WTC11 (cell line): ENCODE measurements around the gene B3GNT9. TPM values are rescaled to one million over a fixed set of nuclear protein-coding genes. Genes with fewer than 3 reads are reported as not detected.

ENCODE experiments used
- ATAC-seq: fragments of 200-7000 bp; cut with Tn5 transposase; 2 replicates; pipeline ENCODE4 v1.10.0; 2021; ENCODE audit warnings: mild to moderate bottlenecking, moderate library complexity
- CTCF ChIA-PET: fragments of 300-600 bp; sonication (Branson Sonifier 250); formaldehyde crosslinking; loops from one replicate; lab custom pipeline; 2021; ENCODE audit warnings: antibody characterized with exemption; lab: Charles Lee
- POLR2A ChIA-PET: fragments of 350-600 bp; sonication (Branson Sonifier 250); formaldehyde crosslinking; loops from one replicate; lab custom pipeline; 2021; ENCODE audit warnings: antibody characterized with exemption; lab: Charles Lee
- DNase-seq: peaks from one replicate; pipeline ENCODE4 v3.0.0; 2021; ENCODE audit warnings: low spot score
- H3K27ac Mint-ChIP-seq: 2 replicates; pipeline ENCODE4 v1.8.0; 2021; ENCODE audit warnings: mixed read lengths
- H3K27me3 Mint-ChIP-seq: 2 replicates; pipeline ENCODE4 v1.8.0; 2021; ENCODE audit warnings: low read depth, mild to moderate bottlenecking, moderate library complexity, mixed read lengths
- H3K36me3 Mint-ChIP-seq: 2 replicates; pipeline ENCODE4 v1.8.0; 2021; ENCODE audit warnings: mixed read lengths
- H3K4me1 Mint-ChIP-seq: 2 replicates; pipeline ENCODE4 v1.8.0; 2022; ENCODE audit warnings: mixed read lengths
- H3K4me3 Mint-ChIP-seq: 2 replicates; pipeline ENCODE4 v1.8.0; 2021; ENCODE audit warnings: mild to moderate bottlenecking, moderate library complexity, mixed read lengths
- H3K9me3 Mint-ChIP-seq: 2 replicates; pipeline ENCODE4 v1.8.0; 2021; ENCODE audit warnings: mixed read lengths
- ELF4 ChIP-seq: sonication (generic); formaldehyde crosslinking; IDR thresholded peaks from 2 replicates; pipeline ENCODE4 v1.8.1; 2022; ENCODE audit warnings: low read depth, mild to moderate bottlenecking, moderate library complexity, missing genetic modification reagents
- ETV6 ChIP-seq: sonication (generic); formaldehyde crosslinking; IDR thresholded peaks from 2 replicates; pipeline ENCODE4 v1.8.1; 2022; ENCODE audit warnings: mild to moderate bottlenecking, missing genetic modification reagents
- FOXJ3 ChIP-seq: sonication (generic); formaldehyde crosslinking; IDR thresholded peaks from 2 replicates; pipeline ENCODE4 v1.9.0; 2021; ENCODE audit warnings: missing genetic modification reagents, mild to moderate bottlenecking, borderline replicate concordance
- GTF2I ChIP-seq: fragments of 250-450 bp; sonication (Bioruptor Pico); conservative IDR thresholded peaks from 2 replicates; pipeline ENCODE4 v1.4.0; 2021; ENCODE audit warnings: mild to moderate bottlenecking
- HMGA2 ChIP-seq: fragments of 250-450 bp; sonication (Bioruptor Pico); IDR thresholded peaks from 2 replicates; pipeline ENCODE4 v1.4.0; 2021; ENCODE audit warnings: mild to moderate bottlenecking, moderate library complexity
- IRF2 ChIP-seq: sonication (generic); formaldehyde crosslinking; IDR thresholded peaks from 2 replicates; pipeline ENCODE4 v1.8.0; 2022; ENCODE audit warnings: low read depth, missing genetic modification reagents, borderline replicate concordance
- MXD4 ChIP-seq: fragments of 250-450 bp; sonication (Bioruptor Pico); IDR thresholded peaks from 2 replicates; pipeline ENCODE4 v1.8.0; 2021; ENCODE audit warnings: mild to moderate bottlenecking, moderate library complexity, borderline replicate concordance
- MYBL2 ChIP-seq: sonication (generic); formaldehyde crosslinking; IDR thresholded peaks from 2 replicates; pipeline ENCODE4 v1.8.1; 2023; ENCODE audit warnings: mild to moderate bottlenecking, moderate library complexity, missing genetic modification reagents
- SMAD4 ChIP-seq: sonication (generic); formaldehyde crosslinking; IDR thresholded peaks from 2 replicates; pipeline ENCODE4 v1.8.0; 2022; ENCODE audit warnings: mild to moderate bottlenecking, missing genetic modification reagents
- TCF7 ChIP-seq: sonication (generic); formaldehyde crosslinking; IDR thresholded peaks from 2 replicates; pipeline ENCODE4 v1.8.0; 2022; ENCODE audit warnings: mild to moderate bottlenecking, low read depth, missing genetic modification reagents, moderate library complexity
- ZBTB21 ChIP-seq: sonication (generic); formaldehyde crosslinking; IDR thresholded peaks from 2 replicates; pipeline ENCODE4 v1.8.1; 2023; ENCODE audit warnings: mild to moderate bottlenecking, missing genetic modification reagents, borderline replicate concordance
- ZNF671 ChIP-seq: fragments of 250-450 bp; sonication (Bioruptor Pico); IDR thresholded peaks from 2 replicates; pipeline ENCODE4 v1.8.0; 2021; ENCODE audit warnings: mild to moderate bottlenecking
- total RNA-seq: library from RNA; stranded (reverse); gene quantifications from 3 replicates; pipeline ENCODE4 v1.2.3, GENCODE V29; 2021
- TF ChIP-seq, protein P1 (sequence below): sonication (generic); formaldehyde crosslinking; IDR thresholded peaks from 2 replicates; pipeline ENCODE4 v1.8.1; 2023; ENCODE audit warnings: mild to moderate bottlenecking, missing genetic modification reagents, moderate library complexity
- TF ChIP-seq, protein P2 (sequence below): sonication (generic); formaldehyde crosslinking; IDR thresholded peaks from 2 replicates; pipeline ENCODE4 v1.8.0; 2023; ENCODE audit warnings: missing genetic modification reagents, mild to moderate bottlenecking, borderline replicate concordance
- TF ChIP-seq, protein P3 (sequence below): sonication (generic); formaldehyde crosslinking; IDR thresholded peaks from 2 replicates; pipeline ENCODE4 v1.8.0; 2023; ENCODE audit warnings: mild to moderate bottlenecking, missing genetic modification reagents
- TF ChIP-seq, protein P4 (sequence below): sonication (generic); formaldehyde crosslinking; IDR thresholded peaks from 2 replicates; pipeline ENCODE4 v1.8.1; 2023; ENCODE audit warnings: mild to moderate bottlenecking, missing genetic modification reagents
- TF ChIP-seq, protein P5 (sequence below): fragments of 250-450 bp; sonication (Bioruptor Pico); IDR thresholded peaks from 2 replicates; pipeline ENCODE4 v1.9.0; 2021; ENCODE audit warnings: mild to moderate bottlenecking

B3GNT9 gene
- total RNA-seq, 1 experiment from 2014 or later: 6.4 TPM

DNA sequence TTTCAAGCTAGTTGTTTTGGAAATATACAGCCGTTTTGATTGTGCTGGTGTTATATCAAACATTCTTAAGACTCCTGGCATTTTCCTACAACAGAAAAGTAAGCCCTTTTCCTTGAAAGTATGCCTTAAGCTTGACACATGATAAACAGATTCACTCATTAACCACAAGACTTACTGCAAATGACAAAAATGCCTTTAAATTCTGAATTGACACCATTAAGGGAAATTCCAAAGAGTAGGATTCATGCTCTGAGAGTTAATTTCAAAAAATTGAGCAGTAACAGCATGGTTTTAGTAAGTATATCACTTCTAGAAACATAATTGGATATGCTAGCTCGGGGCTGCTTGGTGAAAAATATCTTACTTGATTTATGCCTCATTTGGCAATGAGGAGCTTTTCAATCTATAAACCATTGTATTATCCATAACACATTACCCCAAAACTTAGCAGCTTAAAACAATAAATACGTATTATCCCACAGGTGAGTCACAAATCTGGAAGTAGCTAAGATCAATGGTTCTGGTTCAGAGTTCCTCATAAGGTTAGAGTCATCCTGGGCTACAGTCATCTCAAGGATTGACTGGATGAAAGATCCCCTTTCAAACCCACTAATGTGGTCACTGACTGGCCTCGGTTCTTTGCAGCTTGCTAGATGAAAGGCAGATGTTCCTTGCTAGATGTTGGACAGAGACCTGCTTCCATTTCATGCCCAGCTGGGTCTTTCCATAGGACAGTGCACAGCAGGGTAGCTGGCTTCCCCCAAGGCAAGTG is 49.3 kb downstream of the B3GNT9 start (continued):
- no peak for TF ChIP-seq HMGA2 (CRISPR knock-in tag)
- TF ChIP-seq ETV6 (CRISPR knock-in tag): no peak
- no peak for TF ChIP-seq SMAD4 (CRISPR knock-in tag)
- no peak for TF ChIP-seq ZBTB21 (CRISPR knock-in tag)
- TF ChIP-seq, protein P1, sequence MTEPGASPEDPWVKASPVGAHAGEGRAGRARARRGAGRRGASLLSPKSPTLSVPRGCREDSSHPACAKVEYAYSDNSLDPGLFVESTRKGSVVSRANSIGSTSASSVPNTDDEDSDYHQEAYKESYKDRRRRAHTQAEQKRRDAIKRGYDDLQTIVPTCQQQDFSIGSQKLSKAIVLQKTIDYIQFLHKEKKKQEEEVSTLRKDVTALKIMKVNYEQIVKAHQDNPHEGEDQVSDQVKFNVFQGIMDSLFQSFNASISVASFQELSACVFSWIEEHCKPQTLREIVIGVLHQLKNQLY: no peak

DNA sequence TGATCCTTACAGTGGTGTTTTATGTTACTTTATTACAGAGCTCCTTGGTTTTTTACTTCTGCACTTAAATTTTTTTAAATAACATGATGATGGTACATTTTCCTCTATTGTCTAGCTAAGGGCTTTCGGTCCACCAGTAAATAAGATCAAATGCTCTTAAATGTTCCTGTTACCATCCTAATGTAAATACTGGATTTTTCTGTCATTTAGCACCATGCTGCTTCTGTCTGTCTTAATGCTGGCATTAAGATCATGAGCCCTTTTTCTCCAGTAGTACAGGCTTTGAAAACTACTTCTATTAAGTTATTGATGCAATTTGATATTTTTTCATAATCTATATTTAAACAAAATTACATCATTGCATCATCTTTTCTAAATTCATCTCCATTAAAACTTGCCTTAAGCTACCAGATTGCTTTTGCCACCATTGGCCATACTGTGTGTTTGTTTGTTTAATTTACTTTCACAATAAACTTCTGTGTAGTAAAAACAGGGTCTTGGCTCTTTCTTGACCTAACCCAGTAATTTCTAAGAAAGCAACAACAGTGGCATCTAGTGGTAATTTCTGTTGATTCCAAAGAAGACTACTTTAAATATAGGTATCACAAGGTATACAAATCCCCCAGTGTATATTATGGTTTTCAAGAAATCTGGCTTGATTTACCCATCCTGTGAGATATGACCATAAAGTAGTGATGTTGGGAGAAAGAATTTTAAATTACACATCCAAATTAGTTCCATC is 50.1 kb downstream of the B3GNT9 start:
- POLR2A ChIA-PET: no interaction called here
- CTCF ChIA-PET: interaction anchor here (1.1 to 5.6 kb wide), 6 partner anchors 8 to 146 kb away, joined by 3 to 62 read pairs (median 4); partner anchors contain the start of gene CES3
- H3K27me3 Mint-ChIP-seq: no peaks in the 10 kb centered on the region; the same call in 1 of the 2 replicates
- no peaks in the 10 kb centered on the region for H3K36me3 Mint-ChIP-seq
- no peak overlapping the region for H3K4me3 Mint-ChIP-seq
- no peak for DNase-seq
- 0 out of 2 replicates have a peak, but pooled peaks cover 3% of the 10 kb centered on the region for H3K9me3 Mint-ChIP-seq
- TF ChIP-seq ZNF671 (CRISPR knock-in tag): no peak
- TF ChIP-seq, protein P2, sequence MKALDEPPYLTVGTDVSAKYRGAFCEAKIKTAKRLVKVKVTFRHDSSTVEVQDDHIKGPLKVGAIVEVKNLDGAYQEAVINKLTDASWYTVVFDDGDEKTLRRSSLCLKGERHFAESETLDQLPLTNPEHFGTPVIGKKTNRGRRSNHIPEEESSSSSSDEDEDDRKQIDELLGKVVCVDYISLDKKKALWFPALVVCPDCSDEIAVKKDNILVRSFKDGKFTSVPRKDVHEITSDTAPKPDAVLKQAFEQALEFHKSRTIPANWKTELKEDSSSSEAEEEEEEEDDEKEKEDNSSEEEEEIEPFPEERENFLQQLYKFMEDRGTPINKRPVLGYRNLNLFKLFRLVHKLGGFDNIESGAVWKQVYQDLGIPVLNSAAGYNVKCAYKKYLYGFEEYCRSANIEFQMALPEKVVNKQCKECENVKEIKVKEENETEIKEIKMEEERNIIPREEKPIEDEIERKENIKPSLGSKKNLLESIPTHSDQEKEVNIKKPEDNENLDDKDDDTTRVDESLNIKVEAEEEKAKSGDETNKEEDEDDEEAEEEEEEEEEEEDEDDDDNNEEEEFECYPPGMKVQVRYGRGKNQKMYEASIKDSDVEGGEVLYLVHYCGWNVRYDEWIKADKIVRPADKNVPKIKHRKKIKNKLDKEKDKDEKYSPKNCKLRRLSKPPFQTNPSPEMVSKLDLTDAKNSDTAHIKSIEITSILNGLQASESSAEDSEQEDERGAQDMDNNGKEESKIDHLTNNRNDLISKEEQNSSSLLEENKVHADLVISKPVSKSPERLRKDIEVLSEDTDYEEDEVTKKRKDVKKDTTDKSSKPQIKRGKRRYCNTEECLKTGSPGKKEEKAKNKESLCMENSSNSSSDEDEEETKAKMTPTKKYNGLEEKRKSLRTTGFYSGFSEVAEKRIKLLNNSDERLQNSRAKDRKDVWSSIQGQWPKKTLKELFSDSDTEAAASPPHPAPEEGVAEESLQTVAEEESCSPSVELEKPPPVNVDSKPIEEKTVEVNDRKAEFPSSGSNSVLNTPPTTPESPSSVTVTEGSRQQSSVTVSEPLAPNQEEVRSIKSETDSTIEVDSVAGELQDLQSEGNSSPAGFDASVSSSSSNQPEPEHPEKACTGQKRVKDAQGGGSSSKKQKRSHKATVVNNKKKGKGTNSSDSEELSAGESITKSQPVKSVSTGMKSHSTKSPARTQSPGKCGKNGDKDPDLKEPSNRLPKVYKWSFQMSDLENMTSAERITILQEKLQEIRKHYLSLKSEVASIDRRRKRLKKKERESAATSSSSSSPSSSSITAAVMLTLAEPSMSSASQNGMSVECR (CRISPR knock-in tag): no peak
- TF ChIP-seq, protein P3, sequence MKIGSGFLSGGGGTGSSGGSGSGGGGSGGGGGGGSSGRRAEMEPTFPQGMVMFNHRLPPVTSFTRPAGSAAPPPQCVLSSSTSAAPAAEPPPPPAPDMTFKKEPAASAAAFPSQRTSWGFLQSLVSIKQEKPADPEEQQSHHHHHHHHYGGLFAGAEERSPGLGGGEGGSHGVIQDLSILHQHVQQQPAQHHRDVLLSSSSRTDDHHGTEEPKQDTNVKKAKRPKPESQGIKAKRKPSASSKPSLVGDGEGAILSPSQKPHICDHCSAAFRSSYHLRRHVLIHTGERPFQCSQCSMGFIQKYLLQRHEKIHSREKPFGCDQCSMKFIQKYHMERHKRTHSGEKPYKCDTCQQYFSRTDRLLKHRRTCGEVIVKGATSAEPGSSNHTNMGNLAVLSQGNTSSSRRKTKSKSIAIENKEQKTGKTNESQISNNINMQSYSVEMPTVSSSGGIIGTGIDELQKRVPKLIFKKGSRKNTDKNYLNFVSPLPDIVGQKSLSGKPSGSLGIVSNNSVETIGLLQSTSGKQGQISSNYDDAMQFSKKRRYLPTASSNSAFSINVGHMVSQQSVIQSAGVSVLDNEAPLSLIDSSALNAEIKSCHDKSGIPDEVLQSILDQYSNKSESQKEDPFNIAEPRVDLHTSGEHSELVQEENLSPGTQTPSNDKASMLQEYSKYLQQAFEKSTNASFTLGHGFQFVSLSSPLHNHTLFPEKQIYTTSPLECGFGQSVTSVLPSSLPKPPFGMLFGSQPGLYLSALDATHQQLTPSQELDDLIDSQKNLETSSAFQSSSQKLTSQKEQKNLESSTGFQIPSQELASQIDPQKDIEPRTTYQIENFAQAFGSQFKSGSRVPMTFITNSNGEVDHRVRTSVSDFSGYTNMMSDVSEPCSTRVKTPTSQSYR (CRISPR knock-in tag): no peak
- TF ChIP-seq, all 79 proteins: peak for 0
- Mint-ChIP-seq H3K4me1 (no peaks in the 10 kb centered on the region), H3K27ac (no peak overlapping the region)
- no peak for ATAC-seq

DNA sequence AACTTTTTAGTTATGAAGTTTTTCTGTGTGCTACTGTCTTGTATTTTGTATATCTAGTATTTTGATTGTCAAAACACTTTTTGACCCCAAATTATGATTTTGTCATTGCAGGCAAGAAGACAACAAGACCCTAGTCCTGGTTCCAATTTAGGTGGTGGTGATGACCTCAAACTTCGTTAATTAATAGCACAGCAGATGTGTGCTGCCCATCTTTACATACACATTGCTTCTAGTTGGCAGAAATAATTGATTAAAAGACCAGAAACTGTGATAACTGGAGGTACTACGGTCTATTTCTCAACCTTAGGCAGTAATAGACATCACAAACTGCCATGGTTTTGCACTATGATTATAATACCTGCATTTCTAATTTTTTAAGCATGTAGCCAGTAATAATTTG is 52.2 kb downstream of the B3GNT9 start:
- no peaks in the 10 kb centered on the region for H3K36me3 Mint-ChIP-seq
- ChIA-PET CTCF (interaction anchor here (0.6 to 0.7 kb wide), 2 partner anchors 57 to 81 kb away, joined by 3 to 4 read pairs; no protein-coding TSS in a partner anchor), POLR2A (no interaction called here)
- no peak overlapping the region for H3K4me3 Mint-ChIP-seq
- ATAC-seq (no peak), DNase-seq (no peak)
- H3K27me3 Mint-ChIP-seq: no peaks in the 10 kb centered on the region; the same call in 1 of the 2 replicates
- H3K4me1 Mint-ChIP-seq: no peaks in the 10 kb centered on the region
- TF ChIP-seq ZNF671 (CRISPR knock-in tag): no peak
- TF ChIP-seq ELF4: no peak
- TF ChIP-seq TCF7 (CRISPR knock-in tag): no peak
- TF ChIP-seq MXD4 (CRISPR knock-in tag): no peak
- no peak for TF ChIP-seq GTF2I
- TF ChIP-seq, protein P4, sequence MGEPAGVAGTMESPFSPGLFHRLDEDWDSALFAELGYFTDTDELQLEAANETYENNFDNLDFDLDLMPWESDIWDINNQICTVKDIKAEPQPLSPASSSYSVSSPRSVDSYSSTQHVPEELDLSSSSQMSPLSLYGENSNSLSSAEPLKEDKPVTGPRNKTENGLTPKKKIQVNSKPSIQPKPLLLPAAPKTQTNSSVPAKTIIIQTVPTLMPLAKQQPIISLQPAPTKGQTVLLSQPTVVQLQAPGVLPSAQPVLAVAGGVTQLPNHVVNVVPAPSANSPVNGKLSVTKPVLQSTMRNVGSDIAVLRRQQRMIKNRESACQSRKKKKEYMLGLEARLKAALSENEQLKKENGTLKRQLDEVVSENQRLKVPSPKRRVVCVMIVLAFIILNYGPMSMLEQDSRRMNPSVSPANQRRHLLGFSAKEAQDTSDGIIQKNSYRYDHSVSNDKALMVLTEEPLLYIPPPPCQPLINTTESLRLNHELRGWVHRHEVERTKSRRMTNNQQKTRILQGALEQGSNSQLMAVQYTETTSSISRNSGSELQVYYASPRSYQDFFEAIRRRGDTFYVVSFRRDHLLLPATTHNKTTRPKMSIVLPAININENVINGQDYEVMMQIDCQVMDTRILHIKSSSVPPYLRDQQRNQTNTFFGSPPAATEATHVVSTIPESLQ (CRISPR knock-in tag): no peak
- no peak for TF ChIP-seq FOXJ3 (CRISPR knock-in tag)
- TF ChIP-seq IRF2 (CRISPR knock-in tag): no peak
- no peak for TF ChIP-seq MYBL2 (CRISPR knock-in tag)
- TF ChIP-seq, protein P5, sequence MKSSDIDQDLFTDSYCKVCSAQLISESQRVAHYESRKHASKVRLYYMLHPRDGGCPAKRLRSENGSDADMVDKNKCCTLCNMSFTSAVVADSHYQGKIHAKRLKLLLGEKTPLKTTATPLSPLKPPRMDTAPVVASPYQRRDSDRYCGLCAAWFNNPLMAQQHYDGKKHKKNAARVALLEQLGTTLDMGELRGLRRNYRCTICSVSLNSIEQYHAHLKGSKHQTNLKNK (CRISPR knock-in tag): no peak
- no peak overlapping the region for H3K27ac Mint-ChIP-seq
- H3K9me3 Mint-ChIP-seq: 0 out of 2 replicates have a peak, but pooled peaks cover 3% of the 10 kb centered on the region
